Endothelial cell of umbilical vein (primary cell): Measurements from ENCODE around the gene MAGI1. TPM values are rescaled to one million over a fixed set of nuclear protein-coding genes. Genes with fewer than 3 reads are reported as not detected.

Experiments
- BruUV-seq: library from RNA; stranded (reverse); fragments of 400-500 nt; replicated peaks from 2 replicates; lab custom pipeline; 2021; lab: Mats Ljungman, UMichigan
- CTCF ChIA-PET: fragments of 300-600, 350-600 bp; sonication (Branson Sonifier 250); formaldehyde crosslinking; loops from one replicate; lab custom pipeline; 2021; ENCODE audit warnings: antibody characterized with exemption, inconsistent platforms; lab: Charles Lee
- POLR2A ChIA-PET: fragments of 300-600, 350-600 bp; sonication (Branson Sonifier 250); formaldehyde crosslinking; loops from one replicate; lab custom pipeline; 2021; ENCODE audit warnings: antibody characterized with exemption, inconsistent platforms; lab: Charles Lee
- DNase-seq: peaks from one replicate; pipeline ENCODE4 v3.0.0-alpha.2; 2011; ENCODE audit warnings: low read depth, low spot score
- FAIRE-seq: peaks from 2 replicates; lab custom pipeline; 2011; peaks lifted over from hg19 to GRCh38; lab: Jason Lieb, UNC
- H2AFZ ChIP-seq: 2 replicates; pipeline ENCODE4 v1.6.0; 2012; ENCODE audit warnings: low read depth, low read length, control low read depth, inconsistent platforms
- H3K27ac ChIP-seq: 2 replicates; pipeline ENCODE4 v1.5.1; 2011; ENCODE audit warnings: low read depth, mild to moderate bottlenecking, control low read depth, low read length, moderate library complexity; ENCODE audit not compliant: insufficient read depth
- H3K27me3 ChIP-seq, 2 experiments: 2 replicates each; pipeline versions ENCODE4 v1.6.0 to v1.6.1; 2011; ENCODE audit warnings: low read length in 2 of 2, mixed read lengths in 1 of 2; ENCODE audit not compliant: control insufficient read depth in 2 of 2, insufficient read depth in 2 of 2
- H3K36me3 ChIP-seq, 2 experiments: 2 replicates in 1 of 2; 3 replicates in 1 of 2; pipeline ENCODE4 v1.5.1; 2011; ENCODE audit warnings: low read length in 2 of 2, mild to moderate bottlenecking in 1 of 2, moderate library complexity in 1 of 2; ENCODE audit not compliant: control insufficient read depth in 2 of 2, insufficient read depth in 2 of 2; ENCODE audit errors: extremely low read depth in 1 of 2
- H3K4me1 ChIP-seq: 3 replicates; pipeline ENCODE4 v1.5.1; 2011; ENCODE audit warnings: mild to moderate bottlenecking, low read length; ENCODE audit not compliant: control insufficient read depth, insufficient read depth; ENCODE audit errors: extremely low read depth
- H3K4me2 ChIP-seq: 2 replicates; pipeline ENCODE4 v1.6.1; 2011; ENCODE audit warnings: low read length, control low read depth, mixed read lengths; ENCODE audit not compliant: insufficient read depth
- H3K4me3 ChIP-seq, 3 experiments: fragments of 200-600 bp in 1 of 3; sonication (generic), shearing (Covaris generic) in 1 of 3; replicated peaks in 1 of 3; 2 replicates each; pipeline ENCODE4 v1.5.1; 2011 to 2016; ENCODE audit warnings: control low read depth in 3 of 3, low read length in 3 of 3, mild to moderate bottlenecking in 2 of 3, inconsistent platforms in 1 of 3, low read depth in 1 of 3, moderate library complexity in 1 of 3; ENCODE audit not compliant: insufficient read depth in 1 of 3
- H3K79me2 ChIP-seq: 2 replicates; pipeline ENCODE4 v1.6.0; 2012; ENCODE audit warnings: low read length, inconsistent platforms; ENCODE audit not compliant: control insufficient read depth, insufficient read depth
- H3K9ac ChIP-seq: replicated peaks from 2 replicates; pipeline ENCODE3; 2011; ENCODE audit warnings: low read length, control low read depth; ENCODE audit not compliant: insufficient read depth; ENCODE audit errors: extremely low read depth
- H3K9me1 ChIP-seq: replicated peaks from 3 replicates; pipeline ENCODE4 v1.6.0; 2011; ENCODE audit warnings: mild to moderate bottlenecking, low read length; ENCODE audit not compliant: control insufficient read depth, insufficient read depth; ENCODE audit errors: extremely low read depth
- H3K9me3 ChIP-seq: replicated peaks from 2 replicates; pipeline ENCODE4 v1.5.1; 2012; ENCODE audit warnings: low read length, inconsistent platforms; ENCODE audit not compliant: control insufficient read depth, insufficient read depth
- H4K20me1 ChIP-seq: replicated peaks from 2 replicates; pipeline ENCODE3; 2011; ENCODE audit warnings: mild to moderate bottlenecking, low read length; ENCODE audit not compliant: control insufficient read depth, insufficient read depth; ENCODE audit errors: extremely low read depth
- CTCF ChIP-seq, 2 donors: IDR thresholded peaks; 1 replicate in 1 of 2; 2 replicates in 1 of 2; pipeline ENCODE4 v1.5.1; 2011; ENCODE audit warnings: low read length in 2 of 2, mild to moderate bottlenecking in 2 of 2, moderate library complexity in 2 of 2, control low read depth in 1 of 2, inconsistent platforms in 1 of 2, low read depth in 1 of 2; ENCODE audit not compliant: insufficient read depth in 1 of 2; ENCODE audit errors: extremely low read depth in 1 of 2
- GATA2 ChIP-seq: IDR thresholded peaks from 2 replicates; pipeline ENCODE4 v1.7.0; 2011; ENCODE audit warnings: low read depth, mild to moderate bottlenecking, moderate library complexity, mixed read lengths, low read length; ENCODE audit not compliant: insufficient read length, insufficient read depth
- JUN ChIP-seq: IDR thresholded peaks from 2 replicates; pipeline ENCODE4 v1.6.1; 2011; ENCODE audit warnings: borderline replicate concordance, low read depth; ENCODE audit not compliant: insufficient read length, insufficient read depth
- POLR2A ChIP-seq: IDR thresholded peaks from 2 replicates; pipeline ENCODE4 v1.6.1; 2012; ENCODE audit warnings: low read depth, mild to moderate bottlenecking, control low read depth, low read length
- POLR2AphosphoS5 ChIP-seq: IDR thresholded peaks from 2 replicates; pipeline ENCODE4 v1.6.1; 2012; ENCODE audit warnings: low read depth, mild to moderate bottlenecking, control low read depth, low read length, moderate library complexity; ENCODE audit not compliant: insufficient read depth
- dilution Hi-C: fragments of 300-500 bp; cut with MboI; formaldehyde crosslinking; loops from one replicate; pipeline ENCODE4 v1.15.0; 2019; ENCODE audit warnings: low sequenced_read_pairs; ENCODE audit not compliant: extremely low pct_ligation_motif_present
- intact Hi-C: fragments of 100-400 bp; cut with micrococcal nuclease; formaldehyde crosslinking; loops from one replicate; pipeline ENCODE4 v1.10.0; 2022
- polyA plus RNA-seq, 4 experiments: library from polyadenylated mRNA; depleted of rRNA in 3 of 4; stranded (reverse) in 3 of 4; unstranded in 1 of 4; fragments of >200 nt; gene quantifications; 2 replicates each; pipeline versions ENCODE4 v1.2.1 to v1.2.3, GENCODE V29; 2011 to 2012; ENCODE audit warnings: missing spikeins in 1 of 4
- total RNA-seq: library from RNA; stranded (reverse); gene quantifications from 2 replicates; pipeline ENCODE4 v1.2.3, GENCODE V29; 2021

The MAGI1 gene
- total and polyA plus RNA-seq, 2 donors (not counting 3 experiments of a cell fraction or from before 2014, with no cell fraction given): 10.1 to 47.9 TPM

- CTCF ChIA-PET: interaction anchor here (1.4 to 4.2 kb wide), 7 partner anchors 13 to 1221 kb away, joined by 3 to 42 read pairs (median 12); no protein-coding TSS in a partner anchor
These were observed 286.1 kb downstream of the MAGI1 start for GRCh38 chr3:65752636-65753035.

GRCh38 chr3:65751123-65751700 lies 287.5 kb downstream of the MAGI1 start:
- Histone ChIP-seq H3K36me3 (no peaks in the 10 kb centered on the region), H3K9me1 (no peaks in the 10 kb centered on the region), H3K9me3 (no peaks in the 10 kb centered on the region), H3K27me3 (no peaks in the 10 kb centered on the region), H3K4me1 (no peaks in the 10 kb centered on the region), H4K20me1 (no peaks in the 10 kb centered on the region), H3K4me2 (no peak overlapping the region), H3K9ac (no peak overlapping the region), H3K4me3 (no peak overlapping the region), H2AFZ (no peak overlapping the region), H3K27ac (no peak overlapping the region), H3K79me2 (no peaks in the 10 kb centered on the region)
- peak; percentile 86 for FAIRE-seq
- dilution Hi-C loops: no loop called here
- POLR2A ChIA-PET: no interaction called here
- peak; percentile 52 for DNase-seq
- BruUV-seq: no TSS peak
- CTCF ChIA-PET: interaction anchor here (0.7 to 4.2 kb wide), 38 partner anchors 9 to 1219 kb away, joined by 3 to 42 read pairs (median 4); partner anchors contain the start of gene MAGI1
- TF ChIP-seq POLR2A: no peak
- TF ChIP-seq CTCF (IDR thresholded peaks at IDR 0.05; ENCODE audit: extremely low read depth in 1 of 2, insufficient read depth in 1 of 2, low read depth in 1 of 2, low read length in 2 of 2): peak; percentile 76 to 79
- intact Hi-C loops: loop anchor here (1.0 to 5.0 kb wide), 3 partner anchors 312 to 1219 kb away; no protein-coding TSS in a partner anchor

More at GRCh38 chr3:65752636-65753035, 286.1 kb downstream of the MAGI1 start:
- dilution Hi-C loops: no loop called here
- FAIRE-seq: no peak
- Histone ChIP-seq H3K79me2 (no peaks in the 10 kb centered on the region), H3K27ac (no peak overlapping the region), H3K9me3 (no peaks in the 10 kb centered on the region), H3K4me1 (no peaks in the 10 kb centered on the region), H3K4me3 (no peak overlapping the region), H3K27me3 (no peaks in the 10 kb centered on the region), H3K9ac (no peak overlapping the region), H2AFZ (no peak overlapping the region), H3K36me3 (no peaks in the 10 kb centered on the region), H3K9me1 (no peaks in the 10 kb centered on the region), H4K20me1 (no peaks in the 10 kb centered on the region), H3K4me2 (no peak overlapping the region)
- no TSS peak for BruUV-seq
- TF ChIP-seq POLR2AphosphoS5 (no peak), GATA2 (no peak), JUN (no peak), POLR2A (no peak)
- POLR2A ChIA-PET: no interaction called here
- intact Hi-C loops: loop anchor here (5.0 kb wide), 1 partner anchor 1220 kb away; no protein-coding TSS in a partner anchor
- no peak for DNase-seq
